Measurements from ENCODE around the gene ATP5F1C.
A peak's percentile ranks its signal among the peaks of the same experiment; 100 is the strongest.
"Not testable (repeated sequence)": the region's sequence is repeated elsewhere in the genome, so short reads cannot be mapped to it uniquely, and the experiment has no call there.

Gene ATP5F1C

GRCh38 chr10:7787857-7788638 is at the start of gene ATP5F1C, which contains the start of gene KIN:
TSS of gene ATP5F1C (plus strand) at chr10:7788177. CDS start at chr10:7788208, 31 bp downstream.
TSS of gene KIN (minus strand) at chr10:7787993. CDS start at chr10:7787933, 60 bp downstream.
- DNase-seq (ENCODE audit: low spot score) = peak; percentile 98

GRCh38 chr10:7738536-7739407 is 49.2 kb upstream of the ATP5F1C start:
- DNase-seq (ENCODE audit: low spot score) = peak; percentile 17

DNA sequence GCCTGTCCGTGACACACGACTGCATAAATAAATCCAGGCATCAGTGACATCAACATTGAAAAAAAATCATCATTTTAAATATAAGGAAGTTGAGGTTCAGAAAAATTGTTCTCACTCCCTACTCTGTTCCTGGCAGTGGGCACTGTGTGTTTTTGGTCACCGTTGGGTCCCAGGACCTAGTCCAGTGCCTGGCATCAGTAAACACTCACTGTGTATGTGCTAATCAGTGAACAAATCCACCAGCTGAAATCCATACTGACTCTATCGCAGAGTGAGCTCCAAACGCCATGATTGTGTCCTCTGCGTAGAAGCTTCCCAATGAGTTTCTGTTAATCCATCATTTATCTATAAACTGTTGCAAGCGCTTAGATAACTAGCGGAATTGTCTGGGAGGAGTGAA is 43.7 kb upstream of the ATP5F1C start:
- no peak for DNase-seq (ENCODE audit: low spot score)

GRCh38 chr10:7748637-7749036 is 39.3 kb upstream of the ATP5F1C start:
- not testable (repeated sequence) for DNase-seq (ENCODE audit: low spot score)

- DNase-seq (ENCODE audit: low spot score) = no peak
These were observed 37.8 kb upstream of the ATP5F1C start for GRCh38 chr10:7750222-7750621.

- DNase-seq (ENCODE audit: low spot score) = no peak
These were observed 35.7 kb upstream of the ATP5F1C start for GRCh38 chr10:7752251-7752650.

DNA sequence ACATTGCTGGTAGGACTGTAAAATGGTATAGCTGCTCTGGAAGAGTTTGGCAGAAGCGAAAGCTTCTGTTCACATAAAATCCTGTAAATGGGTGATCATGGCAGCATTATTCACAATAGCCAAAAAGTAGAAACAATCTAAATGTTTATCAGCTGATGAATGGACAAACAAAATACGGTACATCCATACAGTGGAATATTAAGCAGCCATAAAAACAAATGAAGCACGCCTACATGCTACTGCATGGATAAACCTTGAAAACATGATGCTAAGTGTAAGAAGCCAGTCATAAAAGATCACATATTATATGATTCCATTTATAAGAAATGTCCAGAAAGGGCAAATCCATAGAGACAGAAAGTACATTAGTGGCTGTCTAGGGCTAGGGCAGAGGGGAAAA is 32.9 kb upstream of the ATP5F1C start:
- DNase-seq (ENCODE audit: low spot score) = no peak

GRCh38 chr10:7756360-7756992 is 31.5 kb upstream of the ATP5F1C start:
- DNase-seq (ENCODE audit: low spot score) = no peak

DNA sequence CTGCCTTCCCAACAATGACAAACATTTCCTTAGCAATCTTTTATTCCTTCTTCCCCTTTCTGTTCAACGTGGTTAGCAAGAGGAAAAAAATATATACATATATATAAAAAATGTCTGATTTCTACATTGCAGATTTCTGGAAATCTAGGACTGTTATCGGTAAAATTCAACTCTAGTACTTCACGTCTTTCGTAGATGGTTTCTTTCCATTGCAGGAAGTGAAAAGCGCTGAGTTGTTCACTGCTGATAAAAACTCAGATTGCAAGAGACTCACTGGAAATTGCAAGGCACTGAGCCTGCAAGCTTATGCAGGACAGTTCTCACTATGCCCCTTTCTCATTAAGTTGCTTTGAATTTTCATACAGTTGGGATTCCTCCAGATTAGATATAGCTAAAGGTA is 24.0 kb upstream of the ATP5F1C start:
- DNase-seq (ENCODE audit: low spot score) = no peak

DNA sequence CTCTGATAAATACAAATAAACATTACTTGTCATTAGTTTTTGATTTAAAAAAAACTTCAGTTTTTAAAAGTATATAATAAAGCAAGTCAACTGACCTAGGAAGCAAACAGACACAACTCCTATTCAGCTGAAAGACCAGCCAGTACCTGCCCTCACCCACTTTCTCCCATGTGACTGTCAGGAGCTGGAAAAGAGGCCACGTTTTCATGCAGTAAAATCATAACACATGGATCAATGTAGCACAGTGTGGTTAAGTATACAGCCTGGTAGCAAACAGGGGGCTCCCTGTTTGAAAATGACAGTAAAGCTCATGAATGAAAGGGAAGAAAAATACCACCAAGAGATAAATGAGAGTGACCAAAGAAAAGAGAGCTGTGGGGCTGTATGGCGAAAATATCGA is 21.7 kb upstream of the ATP5F1C start:
- DNase-seq (ENCODE audit: low spot score) = no peak

- no peak for DNase-seq (ENCODE audit: low spot score)
These were observed 20.8 kb upstream of the ATP5F1C start for GRCh38 chr10:7767209-7767608.

GRCh38 chr10:7768417-7768816 is 19.6 kb upstream of the ATP5F1C start:
- no peak for DNase-seq (ENCODE audit: low spot score)

DNA sequence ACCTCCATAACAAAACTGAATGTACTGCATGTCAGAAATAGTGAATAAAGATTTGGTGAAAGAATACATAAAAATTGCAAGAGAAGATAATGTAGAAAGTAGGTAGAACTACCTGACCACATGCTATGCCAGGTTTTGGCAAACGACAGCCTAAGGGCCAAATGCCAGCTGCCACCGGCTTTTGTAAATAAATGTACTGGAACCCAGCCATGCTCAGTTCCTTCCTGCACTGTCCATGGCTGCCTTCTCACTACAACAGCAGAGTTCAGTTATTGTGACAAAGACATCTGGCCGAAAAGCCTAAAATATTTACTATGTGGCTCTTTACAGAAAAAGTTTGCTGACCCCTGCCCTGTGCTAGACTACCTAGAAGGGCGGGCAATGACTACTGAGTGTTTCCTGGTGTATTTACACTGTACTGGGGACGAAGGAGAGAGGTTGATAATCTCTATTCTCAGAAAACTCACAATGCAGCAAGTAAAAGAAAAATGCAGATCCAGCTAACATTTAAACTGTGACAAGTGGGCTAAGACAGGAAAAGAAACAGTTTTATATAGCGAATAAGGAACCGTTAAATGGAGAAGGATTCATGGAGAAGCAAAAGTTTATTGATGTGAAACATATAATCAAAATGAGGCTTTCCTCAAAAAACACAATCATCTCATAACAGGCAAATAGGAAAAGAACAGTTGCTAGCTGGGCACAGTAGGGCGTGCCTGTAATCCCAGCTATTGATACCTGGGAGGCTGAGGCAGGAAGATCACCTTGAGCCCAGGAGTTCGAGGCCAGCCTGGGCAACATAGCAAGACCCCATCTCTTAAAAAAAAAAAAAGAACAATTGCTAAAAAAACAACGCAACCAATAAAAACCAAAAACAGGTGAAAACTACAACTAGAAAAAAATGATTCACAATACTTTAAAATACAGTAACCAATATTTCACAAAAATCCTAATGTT is 13.9 kb upstream of the ATP5F1C start:
- no peak for DNase-seq (ENCODE audit: low spot score)

GRCh38 chr10:7776777-7777176 is 11.2 kb upstream of the ATP5F1C start:
- DNase-seq (ENCODE audit: low spot score) = no peak

GRCh38 chr10:7782194-7782593 is 5.8 kb upstream of the ATP5F1C start:
- DNase-seq (ENCODE audit: low spot score) = not testable (repeated sequence)

DNA sequence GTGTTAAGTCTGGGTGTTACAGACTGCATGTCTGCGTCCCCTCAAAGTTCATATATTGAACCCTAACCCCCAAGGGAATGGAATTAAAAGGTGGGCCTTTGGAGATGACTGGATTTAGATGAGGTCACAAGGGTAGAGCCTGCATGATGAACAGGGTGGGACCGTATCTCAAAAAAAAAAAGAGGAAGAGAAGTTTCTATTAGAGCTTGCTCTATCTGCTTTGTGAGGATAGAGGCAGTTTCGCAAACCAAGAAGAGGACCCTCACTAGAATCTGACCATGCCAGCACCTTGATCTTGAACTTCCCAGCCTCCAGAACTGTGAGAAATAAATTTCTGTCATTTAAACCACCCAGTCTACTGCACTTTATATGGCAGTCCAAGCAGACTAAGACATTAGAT is 1.5 kb upstream of the ATP5F1C start:
- DNase-seq (ENCODE audit: low spot score) = no peak

GRCh38 chr10:7787150-7787856 is 674 bp upstream of the ATP5F1C start:
- no peak for DNase-seq (ENCODE audit: low spot score)

- peak; percentile 7 for DNase-seq (ENCODE audit: low spot score)
These were observed 786 bp downstream of the ATP5F1C start for GRCh38 chr10:7788639-7789286.

DNA sequence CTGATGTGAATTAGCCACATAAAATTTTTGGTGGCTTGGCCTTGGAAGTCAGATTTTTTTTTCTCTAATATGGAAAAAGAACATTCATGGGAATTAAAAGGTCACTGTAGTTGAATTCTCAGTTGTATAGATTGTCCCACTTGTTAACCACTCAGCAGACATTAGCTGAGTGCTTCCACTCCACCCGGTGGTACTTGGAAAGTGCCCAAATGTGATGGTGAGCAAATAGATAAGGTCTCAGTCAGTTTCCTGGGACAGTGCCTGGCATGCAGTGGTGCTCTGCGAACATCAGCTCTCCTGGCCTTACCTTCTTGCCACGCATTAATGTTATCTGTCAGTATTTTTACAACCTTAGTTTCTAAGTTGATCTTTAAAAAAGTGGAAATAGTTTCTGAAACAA is 1.4 kb downstream of the ATP5F1C start:
- no peak for DNase-seq (ENCODE audit: low spot score)

GRCh38 chr10:7792541-7792940 is 4.6 kb downstream of the ATP5F1C start:
- no peak for DNase-seq (ENCODE audit: low spot score)
